Medulla oblongata (tissue), 1 donor: Measurements from ENCODE around the gene NCDN.
A peak's percentile ranks its signal among the peaks of the same experiment; 100 is the strongest.
"Not testable (repeated sequence)": the region's sequence is repeated elsewhere in the genome, so short reads cannot be mapped to it uniquely, and the experiment has no call there.

ENCODE experiments used
- DNase-seq: peaks from one replicate; pipeline ENCODE4 v3.0.0-alpha.2; 2015; ENCODE audit errors: extremely low spot score

Gene NCDN

DNA sequence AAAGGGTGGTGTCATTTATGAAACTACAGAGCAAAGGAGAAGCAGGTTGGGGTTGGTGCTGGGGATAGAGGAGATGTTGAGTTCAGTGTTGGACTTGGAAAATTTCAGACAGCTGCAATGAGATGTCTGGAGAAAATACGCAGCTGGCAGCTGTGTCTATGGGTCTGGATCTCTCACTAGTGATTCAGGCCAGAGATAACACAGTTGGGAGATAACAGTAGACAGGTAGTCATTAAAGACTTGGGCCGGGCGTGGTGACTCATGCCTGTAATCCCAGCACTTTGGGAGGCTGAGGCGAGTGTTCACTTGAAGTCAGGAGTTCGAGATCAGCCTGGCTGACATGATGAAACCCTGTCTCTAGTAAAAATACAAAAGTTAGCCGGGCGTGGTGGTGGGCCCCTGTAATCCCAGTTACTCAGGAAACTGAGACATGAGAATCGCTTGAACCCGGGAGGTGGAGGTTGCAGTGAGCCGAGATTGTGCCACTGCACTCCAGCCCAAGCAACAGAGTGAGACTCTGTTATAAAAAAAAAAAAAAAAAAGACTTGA, 13.1 kb downstream of the NCDN start:
- DNase-seq: no peak

DNA sequence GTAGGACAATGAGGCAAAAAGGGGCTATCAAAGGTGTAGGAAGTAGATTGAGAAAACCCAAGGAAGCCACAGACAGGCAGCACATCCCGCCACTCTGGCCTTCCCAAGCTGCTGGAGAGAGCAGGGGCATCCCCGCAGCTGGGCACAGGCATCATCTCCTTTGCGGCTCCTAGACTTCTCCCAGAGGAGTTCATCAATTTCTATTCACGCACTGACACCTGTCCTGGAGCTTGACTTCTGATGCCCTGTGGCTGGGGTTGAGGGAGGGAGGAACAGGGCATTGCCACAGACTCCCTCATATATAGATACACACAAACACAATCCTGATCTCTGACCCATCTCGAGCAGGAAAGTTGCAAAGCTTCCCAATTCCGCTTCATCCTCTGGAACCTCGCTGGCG, 13.7 kb downstream of the NCDN start:
- no peak for DNase-seq

DNA sequence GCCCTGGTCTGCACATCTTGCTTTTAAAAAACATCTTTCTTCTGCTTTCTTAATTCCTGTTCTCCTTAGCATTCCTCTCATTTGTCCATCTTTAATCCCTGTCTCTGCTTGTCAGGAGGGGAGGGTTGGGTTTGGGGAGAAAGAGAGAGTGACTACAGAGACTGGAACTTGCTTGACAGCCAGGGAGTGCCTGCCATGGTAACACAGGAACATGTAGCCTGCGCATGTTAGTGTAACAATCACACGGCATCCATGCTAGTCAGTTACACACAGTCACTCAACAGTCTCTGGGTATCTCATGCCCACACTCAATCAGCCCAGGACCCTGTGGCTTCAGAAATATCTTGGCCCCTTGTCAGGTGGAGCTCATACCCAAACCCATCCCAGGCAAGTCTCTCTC, 14.7 kb downstream of the NCDN start:
- no peak for DNase-seq

- DNase-seq: peak; percentile 54
Measured at GRCh38 chr1:35573198-35574124, 15.9 kb downstream of the NCDN start, which contains the start of gene TFAP2E. Gene TFAP2E, plus strand, starts transcription at chr1:35573314. Its CDS starts 264 bp downstream, at chr1:35573578.

GRCh38 chr1:35574125-35574654, 16.6 kb downstream of the NCDN start:
- no peak for DNase-seq

GRCh38 chr1:35574655-35575415, 17.2 kb downstream of the NCDN start:
- DNase-seq: no peak

DNA sequence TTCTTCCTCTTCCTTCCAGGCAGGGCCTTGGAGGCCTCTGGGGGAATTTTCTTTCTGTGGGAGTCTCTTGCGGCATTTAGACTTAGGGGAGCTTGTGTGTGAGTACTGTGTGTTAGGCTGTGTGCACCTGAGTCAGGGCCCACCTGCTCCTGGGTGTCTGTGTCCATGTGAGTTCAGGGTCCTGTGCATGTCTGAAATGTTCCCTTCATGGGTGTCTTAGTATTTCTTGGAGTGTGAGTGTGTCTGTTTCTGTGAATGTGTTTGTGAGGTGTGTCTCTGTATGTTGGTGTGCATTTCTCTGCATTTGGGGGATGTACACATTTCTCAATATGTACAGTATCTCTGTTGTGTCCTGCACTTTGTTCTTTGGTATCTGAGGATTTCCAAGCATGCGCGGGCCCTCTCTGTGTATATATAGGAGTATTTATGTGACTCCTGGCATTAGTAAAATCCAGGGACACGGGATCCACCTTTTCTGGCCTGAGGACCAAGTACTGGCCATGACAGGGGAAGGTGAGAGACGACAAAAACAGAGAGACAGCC, 17.9 kb downstream of the NCDN start:
- no peak for DNase-seq

DNA sequence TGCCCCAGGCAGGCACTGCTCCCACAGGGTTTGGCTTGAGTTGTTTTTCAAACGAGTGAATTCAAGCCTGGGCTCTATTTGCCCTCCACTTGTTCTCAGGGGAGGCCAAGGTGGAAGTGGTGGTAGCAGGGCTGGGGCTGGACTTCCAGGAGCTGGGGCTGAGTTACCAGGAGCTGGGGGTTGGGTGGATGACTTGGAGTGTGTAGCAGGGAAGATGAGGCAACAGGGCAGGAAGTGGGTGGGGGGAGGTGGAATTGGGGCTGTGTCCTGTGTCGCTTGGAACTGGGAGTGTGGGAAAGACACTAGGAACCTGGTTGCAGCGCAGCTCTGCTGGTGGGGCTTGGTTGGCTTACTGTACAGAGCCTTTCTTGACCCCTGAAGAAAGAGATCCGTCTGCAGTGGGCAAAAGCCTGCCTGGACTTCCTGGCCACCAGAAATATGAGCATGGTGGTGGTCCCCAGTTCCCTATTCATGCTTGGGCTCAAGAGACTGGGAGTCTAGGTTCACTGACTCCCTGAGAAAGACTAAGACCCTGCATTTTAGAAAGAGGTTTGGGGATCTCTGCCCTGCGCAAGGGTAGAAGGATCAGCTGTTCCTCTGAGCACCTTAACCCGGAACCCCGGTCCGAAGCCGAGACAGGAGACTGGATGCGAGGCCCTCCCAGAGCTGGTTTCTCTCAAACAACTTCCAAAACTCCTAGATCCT, 18.6 kb downstream of the NCDN start:
- DNase-seq: no peak

- not testable (repeated sequence) for DNase-seq
Measured at GRCh38 chr1:35576766-35577070, 19.1 kb downstream of the NCDN start.

GRCh38 chr1:35577071-35577998, 19.7 kb downstream of the NCDN start:
- DNase-seq: no peak

DNA sequence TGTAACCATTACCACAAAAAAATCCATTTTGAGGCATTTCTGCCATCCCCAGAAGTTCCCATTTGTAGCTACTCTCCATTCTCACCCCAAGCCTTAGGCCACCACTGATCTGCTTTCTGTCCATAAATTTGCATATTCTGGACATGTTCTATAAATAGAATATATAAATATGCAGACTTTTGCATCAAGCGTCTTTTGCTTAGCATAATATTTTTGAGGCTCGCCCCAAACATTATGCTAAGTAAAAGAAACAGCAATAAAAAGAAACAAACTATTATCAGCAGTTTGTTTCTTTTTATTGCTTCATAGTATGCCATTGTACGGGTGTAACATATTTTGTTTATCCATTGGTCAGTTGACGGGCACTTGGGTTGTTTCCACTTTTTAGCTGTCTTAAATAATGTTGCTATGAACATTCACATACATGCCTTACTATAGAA, 23.4 kb downstream of the NCDN start:
- no peak for DNase-seq

GRCh38 chr1:35581621-35582020, 24.0 kb downstream of the NCDN start:
- DNase-seq: not testable (repeated sequence)

GRCh38 chr1:35585281-35585680, 27.7 kb downstream of the NCDN start:
- DNase-seq: no peak

- DNase-seq: not testable (repeated sequence)
Measured at GRCh38 chr1:35585805-35586204, 28.2 kb downstream of the NCDN start.

DNA sequence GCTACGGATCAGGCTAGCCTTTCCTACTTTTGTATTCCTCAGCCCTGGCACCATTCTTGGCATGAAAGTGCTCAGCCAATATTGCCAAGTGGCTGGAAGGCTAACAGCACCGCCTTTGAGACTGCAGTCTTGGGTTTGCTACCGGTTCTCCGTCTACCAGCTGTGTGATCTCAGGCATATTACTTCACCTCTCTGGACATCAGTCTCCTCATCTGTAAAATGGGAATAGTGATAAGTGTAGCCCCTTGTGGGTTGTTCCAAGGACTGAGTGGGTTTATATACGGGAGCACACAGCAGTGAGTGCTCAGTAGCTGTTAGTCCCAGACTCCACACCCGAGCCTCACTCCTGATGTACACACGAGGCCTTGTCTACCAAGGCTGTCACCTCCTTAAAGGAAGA, 29.2 kb downstream of the NCDN start:
- no peak for DNase-seq

- no peak for DNase-seq
Measured at GRCh38 chr1:35587736-35588135, 30.1 kb downstream of the NCDN start.

GRCh38 chr1:35588197-35588910, 30.8 kb downstream of the NCDN start:
- DNase-seq: no peak

DNA sequence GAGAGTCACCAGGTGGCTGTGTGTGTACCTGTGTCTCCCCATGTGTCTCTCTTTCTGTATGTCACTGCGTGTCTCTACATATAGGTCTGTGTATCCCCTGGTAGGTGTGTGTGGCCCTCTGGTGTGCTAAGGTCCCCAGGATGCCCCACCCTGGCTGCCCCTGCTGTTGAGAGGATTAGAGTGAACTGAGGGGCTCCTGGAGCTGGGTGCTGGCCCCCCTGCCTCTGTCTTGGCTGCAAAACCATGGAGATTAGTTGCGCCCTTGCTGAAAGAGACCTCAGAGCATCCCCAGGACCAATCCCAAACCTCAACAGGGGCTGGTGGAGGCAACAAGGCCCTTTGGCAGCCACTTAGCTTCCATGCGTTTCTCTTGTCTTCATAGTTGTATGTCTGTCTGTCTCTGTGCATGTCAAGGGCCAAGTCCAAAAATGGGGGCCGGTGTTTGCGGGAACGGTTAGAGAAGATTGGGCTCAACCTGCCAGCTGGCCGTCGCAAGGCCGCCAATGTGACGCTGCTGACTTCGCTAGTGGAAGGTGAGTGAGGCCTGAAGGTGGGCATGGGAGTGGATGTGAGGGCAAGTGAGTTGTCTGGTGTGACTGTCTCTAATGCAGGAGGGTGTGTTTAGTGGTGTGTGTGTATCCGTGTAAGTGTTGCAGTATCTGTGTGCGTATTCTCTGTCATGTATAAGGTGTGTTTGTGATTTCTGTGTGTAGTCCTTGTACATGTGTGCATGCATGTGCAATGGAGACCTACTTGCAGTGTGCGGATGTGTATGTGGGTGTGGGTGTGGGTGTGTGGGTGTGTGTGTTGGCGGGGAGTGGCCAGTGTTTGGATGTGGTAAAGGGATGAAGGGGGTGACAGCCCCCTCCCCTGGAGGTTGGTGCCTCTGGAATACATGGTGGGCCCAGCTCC, 32.2 kb downstream of the NCDN start:
- DNase-seq: no peak
